GM12878 (cell line): ENCODE measurements around the gene LSP1. TPM values are rescaled to one million over a fixed set of nuclear protein-coding genes. Genes with fewer than 3 reads are reported as not detected.

ENCODE experiments used
- ATAC-seq: fragments of 200-7000 bp; cut with Tn5 transposase; 3 replicates; pipeline ENCODE4 v1.9.1; 2020; ENCODE audit warnings: mild to moderate bottlenecking, moderate library complexity
- BruUV-seq: library from RNA; stranded (reverse); fragments of 400-500 nt; replicated peaks from 2 replicates; lab custom pipeline; 2021; lab: Mats Ljungman, UMichigan
- CTCF ChIA-PET: fragments of 300-600 bp; sonication (Branson Sonifier 250); formaldehyde crosslinking; extraction: SDS; loops from one replicate; lab custom pipeline; 2021; ENCODE audit warnings: inconsistent platforms; lab: Yijun Ruan, JAX
- POLR2A ChIA-PET: fragments of 350-600 bp; formaldehyde crosslinking; extraction: SDS; loops from one replicate; lab custom pipeline; 2021; ENCODE audit warnings: inconsistent platforms; lab: Charles Lee
- RAD21 ChIA-PET: fragments of 300-600 bp; sonication (Branson Sonifier 250); formaldehyde crosslinking; loops from one replicate; lab custom pipeline; 2023; ENCODE audit warnings: antibody characterized with exemption; ENCODE audit not compliant: unreplicated experiment; lab: Charles Lee
- SMC1A ChIA-PET: fragments of 300-600 bp; sonication (Branson Sonifier 250); formaldehyde crosslinking; loops from one replicate; lab custom pipeline; 2023; ENCODE audit not compliant: unreplicated experiment, uncharacterized antibody; lab: Charles Lee
- DNase-seq: peaks from one replicate; pipeline ENCODE4 v3.0.0-alpha.2; 2011; ENCODE audit warnings: low read depth, low spot score
- FAIRE-seq: peaks from 3 replicates; lab custom pipeline; 2011; peaks lifted over from hg19 to GRCh38; lab: Jason Lieb, UNC
- H2AFZ ChIP-seq: 2 replicates; pipeline ENCODE4 v1.6.0; 2011; ENCODE audit warnings: low read depth, low read length, control low read depth; ENCODE audit not compliant: control insufficient read depth
- H3K27ac ChIP-seq: 2 replicates; pipeline ENCODE4 v1.5.1; 2011; ENCODE audit warnings: control low read depth; ENCODE audit not compliant: control insufficient read depth, insufficient read depth
- H3K27me3 ChIP-seq, 2 experiments: replicated peaks in 1 of 2; 2 replicates each; pipeline versions ENCODE4 v1.6.0 to v1.6.1; 2011; ENCODE audit warnings: low read length in 1 of 2; ENCODE audit not compliant: control insufficient read depth in 2 of 2, insufficient read depth in 2 of 2
- H3K36me3 ChIP-seq, 2 experiments: 2 replicates each; pipeline ENCODE4 v1.5.1; 2011; ENCODE audit warnings: low read length in 1 of 2; ENCODE audit not compliant: control insufficient read depth in 2 of 2, insufficient read depth in 2 of 2
- H3K4me1 ChIP-seq: 2 replicates; pipeline ENCODE4 v1.6.1; 2011; ENCODE audit warnings: mild to moderate bottlenecking, low read length, moderate library complexity, mixed read lengths; ENCODE audit not compliant: control insufficient read depth, insufficient read depth
- H3K4me2 ChIP-seq: 2 replicates; pipeline ENCODE4 v1.6.0; 2011; ENCODE audit warnings: control low read depth; ENCODE audit not compliant: control insufficient read depth, insufficient read depth
- H3K4me3 ChIP-seq: fragments of 200-600 bp; sonication (generic); 2 replicates; pipeline ENCODE4 v1.5.1; 2016
- H3K79me2 ChIP-seq: 2 replicates; pipeline ENCODE4 v1.6.0; 2011; ENCODE audit warnings: low read length; ENCODE audit not compliant: control insufficient read depth, insufficient read depth
- H3K9ac ChIP-seq: 2 replicates; pipeline ENCODE4 v1.8.0; 2011; ENCODE audit warnings: low read length, control low read depth, mixed read lengths; ENCODE audit not compliant: control insufficient read depth, insufficient read depth
- H3K9me3 ChIP-seq: replicated peaks from 3 replicates; pipeline ENCODE4 v1.5.1; 2011; ENCODE audit warnings: mild to moderate bottlenecking, low read length; ENCODE audit not compliant: control insufficient read depth, insufficient read depth
- H4K20me1 ChIP-seq: 2 replicates; pipeline ENCODE4 v1.6.0; 2011; ENCODE audit not compliant: control insufficient read depth, insufficient read depth
- E4F1 ChIP-seq: fragments of 450-650 bp; IDR thresholded peaks from 2 replicates; pipeline ENCODE4 v1.6.1; 2018; ENCODE audit warnings: borderline replicate concordance, mild to moderate bottlenecking; ENCODE audit not compliant: partially characterized antibody
- EGR1 ChIP-seq, 2 experiments: IDR thresholded peaks; 1 replicate in 1 of 2; 2 replicates in 1 of 2; pipeline ENCODE4 v1.6.1; 2011 to 2012; ENCODE audit warnings: low read depth in 2 of 2, low read length in 2 of 2, borderline replicate concordance in 1 of 2, mild to moderate bottlenecking in 1 of 2, moderate library complexity in 1 of 2
- NKRF ChIP-seq: fragments of 450-650 bp; conservative IDR thresholded peaks from 2 replicates; pipeline ENCODE4 v1.6.1; 2017; ENCODE audit warnings: mild to moderate bottlenecking, moderate library complexity
- NRF1 ChIP-seq: conservative IDR thresholded peaks from 2 replicates; pipeline ENCODE4 v1.6.1; 2011; ENCODE audit warnings: mild to moderate bottlenecking, low read depth, low read length, improper control_type of control experiment
- RFX5 ChIP-seq: IDR thresholded peaks from 2 replicates; pipeline ENCODE4 v1.6.1; 2011; ENCODE audit warnings: low read depth, low read length, improper control_type of control experiment
- SRF ChIP-seq, 2 experiments: IDR thresholded peaks; 2 replicates each; pipeline ENCODE4 v1.6.1; 2011; ENCODE audit warnings: low read depth in 2 of 2, low read length in 2 of 2, mild to moderate bottlenecking in 1 of 2, moderate library complexity in 1 of 2
- USF2 ChIP-seq: IDR thresholded peaks from 2 replicates; pipeline ENCODE4 v1.6.1; 2011; ENCODE audit warnings: low read depth, low read length, improper control_type of control experiment, borderline replicate concordance
- YBX1 ChIP-seq: fragments of 450-650 bp; IDR thresholded peaks from 2 replicates; pipeline ENCODE4 v1.6.1; 2016; ENCODE audit warnings: antibody characterized with exemption
- ZNF622 ChIP-seq: fragments of 450-650 bp; IDR thresholded peaks from 2 replicates; pipeline ENCODE4 v1.6.1; 2017; ENCODE audit warnings: mild to moderate bottlenecking, inconsistent platforms
- WGBS: methylation state at CpG from one replicate; pipeline ENCODE4 v1.1.6; 2016; ENCODE audit warnings: low lambda C conversion rate; ENCODE audit not compliant: insufficient replicate concordance, insufficient coverage; ENCODE audit errors: missing lambda C conversion rate; 5-methylcytosine and 5-hydroxymethylcytosine counted together
- in situ Hi-C: fragments of 300-500 bp; cut with MboI; formaldehyde crosslinking; loops from 9 replicates; pipeline ENCODE4 v1.14.3; 2018; ENCODE audit warnings: mixed read lengths
- intact Hi-C: fragments of 100-400 bp; cut with micrococcal nuclease; formaldehyde crosslinking; loops from one replicate; pipeline ENCODE4 v1.14.2; 2022; ENCODE audit not compliant: unreplicated experiment
- polyA plus RNA-seq, 11 experiments: library from polyadenylated mRNA; depleted of rRNA in 4 of 11; unstranded in 6 of 11; stranded (reverse) in 5 of 11; fragments of >200 nt; fragmentation: Nextera tagmentation in 4 of 11; fragmentation: Illumina TruSeq in 1 of 11; extraction: Ambion mirVana in 4 of 11; extraction: Trizol in 1 of 11; gene quantifications; 1 replicate in 1 of 11; 2 replicates in 10 of 11; pipeline versions ENCODE4 v1.2.1 to v1.2.3, GENCODE V29; 2011 to 2016; ENCODE audit warnings: inconsistent platforms in 2 of 11, missing spikeins in 2 of 11, low read depth in 1 of 11
- total RNA-seq, 4 experiments: library from RNA; depleted of rRNA in 3 of 4; stranded (reverse); fragments of >200 nt in 3 of 4; fragmentation: Illumina TruSeq in 1 of 4; extraction: Trizol in 1 of 4; gene quantifications; 2 replicates each; pipeline versions ENCODE4 v1.2.1 to v1.2.3, GENCODE V29; 2013 to 2021

Gene LSP1
- total and polyA plus RNA-seq, 10 of the 15 experiments (the other 5 are each of a cell fraction or from before 2014, with no cell fraction given) = 19.2 to 488 (median 369) TPM

- no peak overlapping the region for H3K9ac ChIP-seq
- WGBS = 54% methylated on average over 34 of the region's 34 CpGs
- BruUV-seq = no TSS peak
- ChIA-PET RAD21 (interaction anchor here (0.8 kb wide), 1 partner anchor 83 kb away, joined by 3 read pairs; the partner anchor contains the start of gene LSP1), SMC1A (no interaction called here), CTCF (no interaction called here), POLR2A (no interaction called here)
- no peaks in the 10 kb centered on the region for H3K27me3 ChIP-seq
- no peak overlapping the region for H3K4me3 ChIP-seq
- H3K9me3 ChIP-seq = no peaks in the 10 kb centered on the region
- H3K27ac ChIP-seq = no peak overlapping the region
- no peak overlapping the region for H3K4me2 ChIP-seq
- no peaks in the 10 kb centered on the region for H4K20me1 ChIP-seq
- in situ Hi-C loops = no loop called here
- DNase-seq (no peak), ATAC-seq (no peak), FAIRE-seq (no peak)
- H3K36me3 ChIP-seq = no peaks in the 10 kb centered on the region
- H3K4me1 ChIP-seq = no peaks in the 10 kb centered on the region
- no peaks in the 10 kb centered on the region for H3K79me2 ChIP-seq
- TF ChIP-seq ZNF622 (no peak), YBX1 (no peak), SRF (IDR thresholded peaks at IDR 0.05; ENCODE audit: low read depth in 2 of 2, low read length in 2 of 2) (no peak), NRF1 (no peak)
- intact Hi-C loops = no loop called here
- no peak overlapping the region for H2AFZ ChIP-seq
Observed at GRCh38 chr11:1936072-1936780, 83.3 kb downstream of the LSP1 start.

GRCh38 chr11:1936781-1937615 lies 84.1 kb downstream of the LSP1 start:
- H3K27me3 ChIP-seq = no peaks in the 10 kb centered on the region
- CTCF ChIA-PET = no interaction called here
- no peaks in the 10 kb centered on the region for H3K36me3 ChIP-seq
- H3K4me2 ChIP-seq = no peak overlapping the region
- no peak overlapping the region for H2AFZ ChIP-seq
- intact Hi-C loops = no loop called here
- DNase-seq = no peak
- no peak for FAIRE-seq
- H3K9me3 ChIP-seq = no peaks in the 10 kb centered on the region
- no peak overlapping the region for H3K27ac ChIP-seq
- H3K79me2 ChIP-seq = no peaks in the 10 kb centered on the region
- H4K20me1 ChIP-seq = no peaks in the 10 kb centered on the region
- no peak overlapping the region for H3K9ac ChIP-seq
- in situ Hi-C loops = no loop called here
- no TSS peak for BruUV-seq
- no peaks in the 10 kb centered on the region for H3K4me1 ChIP-seq
- WGBS = 51% methylated on average over 34 of the region's 34 CpGs
- no peak for ATAC-seq
- RAD21 ChIA-PET = no interaction called here
- SMC1A ChIA-PET = no interaction called here
- H3K4me3 ChIP-seq = no peak overlapping the region
- POLR2A ChIA-PET = no interaction called here
- TF ChIP-seq USF2 (no peak), E4F1 (no peak), RFX5 (no peak), EGR1 (IDR thresholded peaks at IDR 0.05; ENCODE audit: borderline replicate concordance in 1 of 2, low read depth in 2 of 2, low read length in 2 of 2) (no peak), NKRF (no peak)
